T-cell (primary cell): ENCODE measurements around the gene KSR2. TPM values are rescaled to one million over a fixed set of nuclear protein-coding genes. Genes with fewer than 3 reads are reported as not detected.

Experiments used
- ATAC-seq, 4 experiments: fragments of 200-7000 bp in 3 of 4; fragments of 150-1000 bp in 1 of 4; cut with Tn5 transposase; replicated peaks in 1 of 4; 1 replicate in 3 of 4; 2 replicates in 1 of 4; pipeline ENCODE4 v1.10.0; 2021; ENCODE audit warnings: moderate library complexity in 3 of 4, mild to moderate bottlenecking in 2 of 4, moderate number of reproducible peaks in 1 of 4
- CTCF ChIA-PET, 2 donors: fragments of 300-600 bp; sonication (Branson Sonifier 250); formaldehyde crosslinking; loops; one replicate each; lab custom pipeline; 2022; ENCODE audit warnings: antibody characterized with exemption in 2 of 2; lab: Charles Lee
- POLR2A ChIA-PET, 2 donors: fragments of 300-600 bp; sonication (Branson Sonifier 250); formaldehyde crosslinking; loops; one replicate each; lab custom pipeline; 2022; ENCODE audit warnings: antibody characterized with exemption in 2 of 2; lab: Charles Lee
- DNase-seq, 35 experiments: peaks; one replicate each; pipeline versions ENCODE4 v3.0.0 to v3.0.0-alpha.2; 2013 to 2023
- H3K27ac ChIP-seq: one replicate; pipeline ENCODE4 v1.5.1; 2013; ENCODE audit warnings: low read length
- H3K27me3 ChIP-seq, 2 experiments: replicated peaks in 1 of 2; 1 replicate in 1 of 2; 2 replicates in 1 of 2; pipeline versions ENCODE4 v1.6.1 to v1.7.0; 2013; ENCODE audit warnings: low read length in 1 of 2, mixed read lengths in 1 of 2; ENCODE audit not compliant: control insufficient read depth in 2 of 2, insufficient read depth in 2 of 2; ENCODE audit errors: extremely low read depth in 1 of 2
- H3K36me3 ChIP-seq, 2 donors: 1 replicate in 1 of 2; 2 replicates in 1 of 2; pipeline versions ENCODE4 v1.6.1 to v1.7.0; 2013; ENCODE audit warnings: low read length in 1 of 2; ENCODE audit not compliant: control insufficient read depth in 2 of 2, insufficient read depth in 1 of 2; ENCODE audit errors: extremely low read depth in 1 of 2
- H3K4me1 ChIP-seq, 2 experiments: 1 replicate in 1 of 2; 2 replicates in 1 of 2; pipeline versions ENCODE4 v1.6.1 to v1.7.0; 2013; ENCODE audit warnings: low read length in 2 of 2, mixed read lengths in 1 of 2; ENCODE audit not compliant: insufficient read depth in 2 of 2, control insufficient read depth in 1 of 2; ENCODE audit errors: extremely low read depth in 1 of 2
- H3K4me3 ChIP-seq, 2 donors: 1 replicate in 1 of 2; 2 replicates in 1 of 2; pipeline versions ENCODE4 v1.5.1 to v1.7.0; 2013; ENCODE audit warnings: mild to moderate bottlenecking in 2 of 2, low read length in 1 of 2, moderate library complexity in 1 of 2; ENCODE audit not compliant: control insufficient read depth in 1 of 2; ENCODE audit errors: extremely low read depth in 1 of 2
- H3K9me3 ChIP-seq: 2 replicates; pipeline ENCODE4 v1.7.0; 2013
- H3K27ac Mint-ChIP-seq, 2 donors: one replicate each; pipeline ENCODE4 v1.8.0; 2020 to 2021; ENCODE audit warnings: mild to moderate bottlenecking in 2 of 2, mixed read lengths in 2 of 2
- H3K27me3 Mint-ChIP-seq, 2 donors: one replicate each; pipeline ENCODE4 v1.8.0; 2021 to 2022; ENCODE audit warnings: mixed read lengths in 2 of 2
- H3K36me3 Mint-ChIP-seq: one replicate; pipeline ENCODE4 v1.8.0; 2021; ENCODE audit warnings: mixed read lengths
- H3K4me1 Mint-ChIP-seq, 3 donors: one replicate each; pipeline ENCODE4 v1.8.0; 2020 to 2022; ENCODE audit warnings: mixed read lengths in 3 of 3, mild to moderate bottlenecking in 1 of 3
- H3K4me3 Mint-ChIP-seq, 3 donors: one replicate each; pipeline ENCODE4 v1.8.0; 2020 to 2022; ENCODE audit warnings: mild to moderate bottlenecking in 3 of 3, mixed read lengths in 3 of 3, moderate library complexity in 3 of 3
- H3K9me3 Mint-ChIP-seq, 3 donors: one replicate each; pipeline ENCODE4 v1.8.0; 2020 to 2022; ENCODE audit warnings: mixed read lengths in 3 of 3
- WGBS: methylation state at CpG from one replicate; pipeline ENCODE4 v1.1.5; 2013; ENCODE audit warnings: missing lambda C conversion rate; ENCODE audit not compliant: insufficient coverage; 5-methylcytosine and 5-hydroxymethylcytosine counted together
- total RNA-seq, 35 experiments: library from RNA in 6 of 35; stranded (reverse) in 6 of 35; fragments of 120-200 nt in 1 of 35; gene quantifications; one replicate each; pipeline versions ENCODE4 v1.2.1 to v1.2.4 and lab custom pipeline; 2013 to 2026

Gene KSR2
- total RNA-seq, 5 donors from 2014 or later (not counting 1 experiment from before 2014, with no cell fraction given) = 0.03 to 0.10 (median 0.06) TPM

- Histone ChIP-seq H3K27ac (no peak overlapping the region), H3K9me3 (no peaks in the 10 kb centered on the region), H3K4me3 (no peak overlapping the region), H3K4me1 (no peaks in the 10 kb centered on the region), H3K27me3 (peaks cover 0 to 5% of the 10 kb centered on the region in 2 experiments), H3K36me3 (no peaks in the 10 kb centered on the region)
- Mint-ChIP-seq H3K4me3 (no peak overlapping the region), H3K36me3 (no peaks in the 10 kb centered on the region), H3K9me3 (peaks cover 13 to 19% (median 14%) of the 10 kb centered on the region in 3 donors), H3K4me1 (no peaks in the 10 kb centered on the region), H3K27ac (no peak overlapping the region), H3K27me3 (no peaks in the 10 kb centered on the region)
- WGBS = 88% methylated on average over 2 of the region's 9 CpGs
- ChIA-PET CTCF (interaction anchor here in 1 of 2 donors (0.7 kb wide), 1 partner anchor 149 kb away, joined by 3 read pairs; no protein-coding TSS in a partner anchor), POLR2A (no interaction called here)
- DNase-seq (no peak), ATAC-seq (no peak)
These were observed 376.0 kb downstream of the KSR2 start for GRCh38 chr12:117592588-117593305.

DNA sequence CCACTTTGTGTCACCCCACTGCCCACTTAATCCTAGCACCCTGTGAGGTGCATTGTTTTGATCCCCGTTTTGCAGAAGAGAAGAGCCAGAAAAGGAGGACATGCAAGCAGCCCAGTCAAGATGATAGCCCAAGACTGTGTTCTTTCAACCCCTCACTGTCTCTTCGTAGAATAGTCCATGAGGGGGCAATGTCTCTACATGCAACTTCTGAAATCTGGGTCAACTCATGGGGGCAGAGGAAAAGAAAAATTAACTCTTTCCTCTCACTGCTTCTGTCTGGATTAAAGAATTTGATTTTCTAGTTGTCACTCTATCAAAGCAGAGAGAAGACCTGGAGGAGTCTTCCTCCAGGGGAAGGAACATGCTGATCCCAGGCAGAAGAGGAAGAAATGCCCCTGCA is 377.8 kb downstream of the KSR2 start:
- no peaks in the 10 kb centered on the region for H3K36me3 Mint-ChIP-seq
- Histone ChIP-seq H3K27me3 (peaks cover 3 to 8% of the 10 kb centered on the region in 2 experiments), H3K4me1 (no peaks in the 10 kb centered on the region), H3K9me3 (no peaks in the 10 kb centered on the region), H3K36me3 (no peaks in the 10 kb centered on the region), H3K4me3 (no peak overlapping the region), H3K27ac (no peak overlapping the region)
- ATAC-seq (no peak), DNase-seq (no peak)
- WGBS = 80% methylated on average over 1 of the region's 2 CpGs
- ChIA-PET CTCF (no interaction called here), POLR2A (no interaction called here)
- H3K4me3 Mint-ChIP-seq = no peak overlapping the region
- peaks cover 0 to 2% (median 0%) of the 10 kb centered on the region in 3 donors for H3K4me1 Mint-ChIP-seq
- H3K9me3 Mint-ChIP-seq = peaks cover 6 to 19% (median 14%) of the 10 kb centered on the region in 3 donors
- H3K27ac Mint-ChIP-seq = no peak overlapping the region
- H3K27me3 Mint-ChIP-seq = peaks cover 5 to 9% of the 10 kb centered on the region in 2 donors

DNA sequence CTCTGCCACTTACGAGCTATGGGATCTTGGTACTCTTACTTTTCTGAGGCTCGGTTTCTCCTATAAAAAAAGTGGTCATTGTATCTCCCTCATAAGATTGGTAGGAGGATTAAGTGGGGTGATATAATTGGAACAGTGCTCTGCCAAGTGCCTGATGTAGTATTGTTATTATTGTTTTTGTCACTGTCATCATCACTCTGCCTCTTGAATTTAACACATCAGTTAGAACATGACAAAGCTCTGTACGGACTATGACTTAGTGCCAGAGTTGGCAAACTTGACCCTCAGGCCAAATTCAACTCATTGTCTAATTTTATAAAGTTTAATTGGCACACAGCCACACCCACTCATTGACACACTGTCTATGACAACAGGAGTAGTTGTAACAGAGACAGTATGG is 378.4 kb downstream of the KSR2 start:
- H3K4me1 Mint-ChIP-seq = peaks cover 0 to 2% (median 0%) of the 10 kb centered on the region in 3 donors
- no CpG with 5 or more reads among the region's 3 CpGs for WGBS
- DNase-seq (no peak), ATAC-seq (no peak)
- Histone ChIP-seq H3K27ac (no peak overlapping the region), H3K4me3 (no peak overlapping the region), H3K27me3 (peaks cover 3 to 8% of the 10 kb centered on the region in 2 experiments), H3K4me1 (no peaks in the 10 kb centered on the region), H3K36me3 (no peaks in the 10 kb centered on the region), H3K9me3 (no peaks in the 10 kb centered on the region)
- CTCF ChIA-PET = no interaction called here
- no peak overlapping the region for H3K27ac Mint-ChIP-seq
- no peaks in the 10 kb centered on the region for H3K36me3 Mint-ChIP-seq
- peaks cover 6 to 19% (median 14%) of the 10 kb centered on the region in 3 donors for H3K9me3 Mint-ChIP-seq
- peaks cover 7 to 11% of the 10 kb centered on the region in 2 donors for H3K27me3 Mint-ChIP-seq
- no peak overlapping the region for H3K4me3 Mint-ChIP-seq
- POLR2A ChIA-PET = no interaction called here

DNA sequence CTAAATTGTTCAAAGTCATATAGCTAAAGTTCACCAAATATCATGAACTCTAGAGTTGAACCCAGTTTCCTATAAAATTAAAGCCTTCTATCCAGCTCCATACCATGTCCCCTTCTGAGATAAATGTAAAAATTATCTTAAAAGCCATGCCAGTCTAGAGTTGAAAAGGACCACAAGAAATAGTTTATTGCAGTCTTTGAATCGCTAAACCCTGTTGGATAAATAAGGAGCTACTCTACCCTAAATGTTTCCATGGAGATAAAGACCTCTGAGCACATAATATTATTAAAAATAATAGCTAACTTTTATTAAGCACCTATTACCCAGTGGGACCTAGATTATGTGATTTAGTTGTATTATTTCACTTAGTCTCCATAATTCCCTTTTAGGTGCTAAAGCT is 379.8 kb downstream of the KSR2 start:
- Mint-ChIP-seq H3K27me3 (peaks cover 7 to 11% of the 10 kb centered on the region in 2 donors), H3K9me3 (peaks cover 6 to 19% (median 14%) of the 10 kb centered on the region in 3 donors), H3K4me1 (peaks cover 0 to 2% (median 0%) of the 10 kb centered on the region in 3 donors), H3K36me3 (no peaks in the 10 kb centered on the region), H3K27ac (no peak overlapping the region), H3K4me3 (no peak overlapping the region)
- H3K4me1 ChIP-seq = no peaks in the 10 kb centered on the region
- CTCF ChIA-PET = interaction anchor here (0.5 to 0.8 kb wide), 3 partner anchors 8 to 1239 kb away, joined by 3 to 4 read pairs (median 3); no protein-coding TSS in a partner anchor
- no peak for ATAC-seq
- no peak for DNase-seq
- no peaks in the 10 kb centered on the region for H3K9me3 ChIP-seq
- no peak overlapping the region for H3K4me3 ChIP-seq
- H3K36me3 ChIP-seq = no peaks in the 10 kb centered on the region
- POLR2A ChIA-PET = no interaction called here
- H3K27ac ChIP-seq = no peak overlapping the region
- H3K27me3 ChIP-seq = peaks cover 3 to 8% of the 10 kb centered on the region in 2 experiments
- no CpG with 5 or more reads among the region's 1 CpG for WGBS

DNA sequence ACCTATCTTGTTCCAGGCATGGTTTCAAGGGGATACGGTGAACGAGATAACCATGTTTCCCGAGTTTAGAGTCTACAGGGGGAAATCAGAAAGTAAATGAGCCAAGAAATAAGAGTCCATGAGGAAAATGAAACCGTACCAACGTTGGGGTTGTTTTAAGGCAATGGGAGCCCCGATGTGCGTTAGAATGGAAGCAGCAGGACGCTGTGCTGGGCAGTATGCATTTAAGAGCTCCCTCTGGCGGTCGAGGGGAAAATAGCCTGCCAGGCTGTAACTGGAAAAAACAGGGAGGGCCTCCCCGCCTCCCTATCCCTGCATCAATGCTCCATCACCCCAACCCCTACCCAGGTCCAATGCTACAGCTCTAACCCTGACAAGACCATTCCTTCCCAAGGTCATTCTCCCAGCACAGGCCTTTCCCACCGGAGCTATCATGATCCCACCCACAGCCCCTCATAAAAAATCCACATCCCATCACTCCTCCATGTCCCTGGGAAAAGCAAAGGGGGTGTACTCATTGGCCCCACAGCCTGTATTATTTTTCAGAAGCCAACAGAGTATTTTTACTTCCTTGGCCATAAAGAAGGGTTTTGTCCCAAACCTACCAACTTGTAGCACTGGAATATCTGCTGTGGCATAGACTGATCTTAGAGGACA is 381.0 kb downstream of the KSR2 start:
- POLR2A ChIA-PET = no interaction called here
- CTCF ChIA-PET = interaction anchor here (0.7 to 1.2 kb wide), 2 partner anchors 44 to 817 kb away, joined by 3 read pairs; no protein-coding TSS in a partner anchor
- DNase-seq (peak in 19 of 35 experiments; percentile 1 to 29 (median 8)), ATAC-seq (no peak)
- peaks cover 0 to 2% (median 0%) of the 10 kb centered on the region in 3 donors for H3K4me1 Mint-ChIP-seq
- Histone ChIP-seq H3K9me3 (no peaks in the 10 kb centered on the region), H3K27me3 (peaks cover 3 to 11% of the 10 kb centered on the region in 2 experiments), H3K4me1 (no peaks in the 10 kb centered on the region), H3K4me3 (no peak overlapping the region), H3K36me3 (no peaks in the 10 kb centered on the region), H3K27ac (no peak overlapping the region)
- H3K4me3 Mint-ChIP-seq = no peak overlapping the region
- H3K27me3 Mint-ChIP-seq = peaks cover 12 to 20% of the 10 kb centered on the region in 2 donors
- peaks cover 6 to 19% (median 14%) of the 10 kb centered on the region in 3 donors for H3K9me3 Mint-ChIP-seq
- no peaks in the 10 kb centered on the region for H3K36me3 Mint-ChIP-seq
- WGBS = 23% methylated on average over 12 of the region's 12 CpGs
- no peak overlapping the region for H3K27ac Mint-ChIP-seq

DNA sequence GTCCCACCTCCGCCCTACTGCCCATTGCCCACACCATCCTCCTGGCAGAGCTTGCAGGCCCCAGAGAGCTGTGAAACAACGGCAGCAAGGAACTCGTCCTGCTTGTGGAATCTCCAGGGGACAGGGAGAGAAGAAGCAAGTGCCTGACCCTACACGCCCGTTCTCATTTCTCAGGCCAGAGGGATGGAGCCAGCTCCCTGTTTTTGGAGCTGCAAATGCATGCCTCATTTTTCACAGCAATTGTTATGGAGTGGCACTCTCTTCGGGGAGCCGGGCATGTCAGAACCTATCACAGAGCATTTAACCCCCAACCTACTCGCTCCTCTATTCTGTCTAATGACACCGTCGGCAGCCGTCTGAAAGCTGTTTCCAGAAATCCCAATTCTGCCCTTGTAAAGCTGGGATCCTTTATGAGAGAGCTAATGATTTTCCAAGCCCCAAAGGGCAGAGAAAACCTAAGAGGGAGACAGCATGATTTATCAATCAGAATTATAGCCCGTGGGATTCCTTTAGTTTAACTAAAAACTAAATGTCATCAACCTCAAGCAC is 385.0 kb downstream of the KSR2 start:
- Histone ChIP-seq H3K36me3 (no peaks in the 10 kb centered on the region), H3K27ac (no peak overlapping the region), H3K9me3 (no peaks in the 10 kb centered on the region), H3K27me3 (peaks cover 3 to 7% of the 10 kb centered on the region in 2 experiments), H3K4me3 (no peak overlapping the region), H3K4me1 (no peaks in the 10 kb centered on the region)
- no peak for ATAC-seq
- Mint-ChIP-seq H3K4me1 (peaks cover 0 to 2% (median 0%) of the 10 kb centered on the region in 3 donors), H3K4me3 (no peak overlapping the region), H3K9me3 (peaks cover 0 to 6% (median 0%) of the 10 kb centered on the region in 3 donors), H3K27me3 (peaks cover 12 to 20% of the 10 kb centered on the region in 2 donors), H3K27ac (no peak overlapping the region), H3K36me3 (no peaks in the 10 kb centered on the region)
- ChIA-PET CTCF (no interaction called here), POLR2A (no interaction called here)
- DNase-seq = no peak
- 42% methylated on average over 4 of the region's 12 CpGs for WGBS
